Epithelial cell of esophagus (primary cell): ENCODE measurements around the gene CCR2.

Experiments used
- DNase-seq: peaks from one replicate; pipeline ENCODE4 v3.0.0; 2010; ENCODE audit warnings: low read depth
- H3K4me3 ChIP-seq: 2 replicates; pipeline ENCODE4 v1.5.1; 2011; ENCODE audit warnings: mild to moderate bottlenecking, low read length, control low read depth
- TF ChIP-seq, protein P1 (sequence below): IDR thresholded peaks from 2 replicates; pipeline ENCODE4 v1.5.1; 2011; ENCODE audit warnings: low read depth, mild to moderate bottlenecking, low read length, control low read depth, inconsistent platforms; ENCODE audit not compliant: insufficient read depth; ENCODE audit errors: missing control alignments

Gene CCR2

DNA sequence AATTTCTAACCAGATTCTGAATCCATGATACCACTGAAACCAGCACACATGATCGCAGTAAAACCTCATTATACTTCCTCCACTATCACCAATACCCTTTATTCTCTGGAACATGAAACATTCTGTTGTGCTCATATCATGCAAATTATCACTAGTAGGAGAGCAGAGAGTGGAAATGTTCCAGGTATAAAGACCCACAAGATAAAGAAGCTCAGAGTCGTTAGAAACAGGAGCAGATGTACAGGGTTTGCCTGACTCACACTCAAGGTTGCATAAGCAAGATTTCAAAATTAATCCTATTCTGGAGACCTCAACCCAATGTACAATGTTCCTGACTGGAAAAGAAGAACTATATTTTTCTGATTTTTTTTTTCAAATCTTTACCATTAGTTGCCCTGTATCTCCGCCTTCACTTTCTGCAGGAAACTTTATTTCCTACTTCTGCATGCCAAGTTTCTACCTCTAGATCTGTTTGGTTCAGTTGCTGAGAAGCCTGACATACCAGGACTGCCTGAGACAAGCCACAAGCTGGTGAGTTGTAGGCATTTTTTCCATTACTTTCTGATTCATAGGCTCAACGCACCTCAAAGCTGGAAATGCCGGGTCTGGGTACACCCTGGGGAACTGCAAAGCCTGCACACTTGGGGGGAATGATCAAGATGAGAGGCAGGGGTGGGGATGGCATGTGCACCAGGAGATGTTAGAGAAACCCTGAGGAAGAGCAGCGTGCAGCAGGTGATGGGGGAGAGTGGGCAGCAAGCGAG is at the start of gene CCR2:
TSS of gene CCR2 (plus strand) at position 465 of the 764 bp plus-strand sequence. CDS start 3,417 bp downstream, outside the sequence.
- DNase-seq = no peak
- TF ChIP-seq, protein P1, sequence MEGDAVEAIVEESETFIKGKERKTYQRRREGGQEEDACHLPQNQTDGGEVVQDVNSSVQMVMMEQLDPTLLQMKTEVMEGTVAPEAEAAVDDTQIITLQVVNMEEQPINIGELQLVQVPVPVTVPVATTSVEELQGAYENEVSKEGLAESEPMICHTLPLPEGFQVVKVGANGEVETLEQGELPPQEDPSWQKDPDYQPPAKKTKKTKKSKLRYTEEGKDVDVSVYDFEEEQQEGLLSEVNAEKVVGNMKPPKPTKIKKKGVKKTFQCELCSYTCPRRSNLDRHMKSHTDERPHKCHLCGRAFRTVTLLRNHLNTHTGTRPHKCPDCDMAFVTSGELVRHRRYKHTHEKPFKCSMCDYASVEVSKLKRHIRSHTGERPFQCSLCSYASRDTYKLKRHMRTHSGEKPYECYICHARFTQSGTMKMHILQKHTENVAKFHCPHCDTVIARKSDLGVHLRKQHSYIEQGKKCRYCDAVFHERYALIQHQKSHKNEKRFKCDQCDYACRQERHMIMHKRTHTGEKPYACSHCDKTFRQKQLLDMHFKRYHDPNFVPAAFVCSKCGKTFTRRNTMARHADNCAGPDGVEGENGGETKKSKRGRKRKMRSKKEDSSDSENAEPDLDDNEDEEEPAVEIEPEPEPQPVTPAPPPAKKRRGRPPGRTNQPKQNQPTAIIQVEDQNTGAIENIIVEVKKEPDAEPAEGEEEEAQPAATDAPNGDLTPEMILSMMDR = no peak
- H3K4me3 ChIP-seq = no peak within 1 kb of the TSS

DNA sequence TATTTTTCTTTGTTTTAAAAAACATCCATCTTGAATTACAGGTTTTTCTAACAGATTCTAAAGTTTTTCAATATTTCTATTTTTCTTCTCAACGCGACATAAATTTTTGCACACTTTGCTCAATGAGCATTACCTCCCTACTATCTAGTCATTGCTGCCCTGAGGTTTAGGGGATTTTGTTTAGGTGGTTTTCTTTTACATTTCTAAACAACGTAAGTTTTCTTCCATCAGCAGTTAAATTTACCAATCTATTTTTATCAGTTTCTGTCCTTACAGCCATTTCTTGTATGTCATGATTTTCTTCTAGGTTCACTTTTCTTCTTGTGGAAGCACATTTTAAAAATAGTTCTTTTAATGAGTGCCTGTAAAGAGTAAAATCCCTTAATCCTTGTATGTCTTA is 49.2 kb upstream of the CCR2 start:
- TF ChIP-seq, protein P1 = no peak
- H3K4me3 ChIP-seq = no peak overlapping the region
- no peak for DNase-seq

DNA sequence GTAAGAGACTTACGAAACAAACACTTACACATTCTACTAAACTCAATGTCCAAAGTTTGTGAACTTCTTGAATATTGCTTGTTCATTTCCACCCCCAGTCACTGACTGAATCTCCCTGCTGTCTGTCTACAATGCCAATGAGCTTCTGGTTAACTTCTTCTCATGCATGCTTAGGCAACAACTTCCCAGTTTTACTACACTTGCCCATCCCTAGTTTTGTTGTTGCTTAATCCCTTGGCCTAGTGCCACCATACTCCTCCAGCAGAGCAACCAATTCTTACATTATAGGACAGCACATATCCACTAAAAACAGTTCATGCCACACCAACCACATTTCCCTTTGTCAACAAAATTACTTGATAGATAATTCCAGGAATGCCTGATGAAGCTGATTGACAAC is 40.9 kb upstream of the CCR2 start:
- peak; percentile 88 for DNase-seq
- TF ChIP-seq, protein P1 = no peak
- no peak overlapping the region for H3K4me3 ChIP-seq

DNA sequence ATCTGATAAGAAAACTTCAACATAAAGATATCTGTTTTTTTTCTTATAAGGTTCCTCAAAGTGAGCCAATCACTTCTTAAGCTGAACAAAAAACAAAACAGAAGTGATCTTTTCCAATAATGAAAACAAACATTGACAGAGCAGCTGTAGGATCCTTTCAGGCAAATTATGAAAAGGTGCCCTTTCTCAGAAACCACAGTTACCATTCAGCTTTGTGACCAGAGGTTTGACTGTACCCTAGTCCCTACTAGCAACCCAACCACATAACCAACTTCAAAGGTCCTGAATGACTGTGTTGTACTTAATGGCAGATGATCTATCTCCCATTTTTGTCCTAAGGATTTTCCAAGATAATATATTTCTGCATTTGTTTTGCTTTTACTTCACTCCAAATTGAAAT is 39.4 kb upstream of the CCR2 start:
- DNase-seq = no peak
- no peak overlapping the region for H3K4me3 ChIP-seq

DNA sequence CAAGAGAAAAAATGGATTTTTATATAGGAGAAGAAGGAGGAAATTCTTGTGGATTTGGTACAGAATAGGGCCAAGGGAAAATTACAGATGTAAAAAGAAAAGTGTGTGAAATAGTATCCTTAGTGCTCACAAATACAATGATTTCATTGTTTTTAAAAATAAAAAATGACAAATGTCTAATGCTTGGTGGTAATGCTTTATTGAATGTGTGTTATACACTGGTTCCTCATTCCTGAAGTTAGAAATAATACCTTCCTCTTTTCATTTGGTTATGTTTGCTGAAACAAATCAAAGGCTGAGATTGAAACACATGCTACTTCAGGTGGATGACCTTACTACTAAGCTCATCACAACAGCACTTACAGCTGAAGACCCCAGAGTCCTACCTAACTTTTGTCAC is 37.7 kb upstream of the CCR2 start:
- DNase-seq = no peak
- no peak overlapping the region for H3K4me3 ChIP-seq
- TF ChIP-seq, protein P1 = no peak

More for the DNA sequence above, 39.4 kb upstream of the CCR2 start:
- TF ChIP-seq, protein P1 = no peak

DNA sequence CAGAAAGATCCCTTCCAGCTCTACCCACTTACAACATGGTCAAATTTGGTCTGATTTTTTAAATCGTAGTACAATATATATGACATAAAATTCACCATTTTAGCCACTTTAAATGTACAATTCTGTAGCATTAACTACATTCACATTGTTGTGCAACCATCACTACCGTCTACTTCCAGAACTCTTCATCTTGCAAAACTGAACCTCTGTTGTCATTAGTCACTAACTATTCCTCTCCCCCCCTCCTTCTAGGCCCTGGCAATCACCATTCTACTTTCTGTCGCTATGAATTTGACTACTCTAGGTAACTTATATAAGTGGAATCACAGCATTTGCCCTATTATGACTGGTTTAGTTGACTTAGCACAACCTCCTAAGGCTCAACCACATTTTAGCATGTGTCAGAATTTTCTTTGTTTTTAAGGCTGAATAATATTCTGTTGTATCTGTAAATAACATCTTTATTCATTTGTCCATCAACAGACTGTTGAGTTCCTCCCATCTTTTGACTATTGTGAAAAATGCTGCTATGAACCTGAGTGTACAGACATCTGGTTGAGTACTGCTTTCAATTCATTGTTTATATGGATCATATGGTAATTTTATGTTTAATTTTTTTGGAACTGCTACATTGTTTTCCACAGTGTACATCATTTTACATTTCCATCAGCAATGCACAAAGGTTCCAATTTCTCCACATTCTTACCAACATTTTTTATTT is 35.5 kb upstream of the CCR2 start:
- H3K4me3 ChIP-seq = no peak overlapping the region

More for the DNA sequence above, 35.5 kb upstream of the CCR2 start:
- TF ChIP-seq, protein P1 = no peak
- no peak for DNase-seq
